SJCRH30 (cell line): ENCODE data around the gene PIK3C3. TPM values are rescaled to one million over a fixed set of nuclear protein-coding genes. Genes with fewer than 3 reads are reported as not detected.

ENCODE experiments used
- DNase-seq, 2 experiments: peaks; one replicate each; pipeline ENCODE4 v3.0.0-alpha.2; 2015 to 2020
- H3K27ac ChIP-seq: fragments of 250-450 bp; sonication (Bioruptor Pico); 2 replicates; pipeline ENCODE4 v1.5.1; 2020; ENCODE audit warnings: mild to moderate bottlenecking, moderate library complexity
- H3K27me3 ChIP-seq: fragments of 250-450 bp; sonication (Bioruptor Pico); 2 replicates; pipeline ENCODE4 v1.5.1; 2020; ENCODE audit warnings: mild to moderate bottlenecking, moderate library complexity
- H3K36me3 ChIP-seq: fragments of 250-450 bp; sonication (Bioruptor Pico); 2 replicates; pipeline ENCODE4 v1.5.1; 2020; ENCODE audit warnings: mild to moderate bottlenecking, moderate library complexity
- H3K4me1 ChIP-seq: fragments of 250-450 bp; sonication (Bioruptor Pico); 2 replicates; pipeline ENCODE4 v1.5.1; 2020; ENCODE audit warnings: mild to moderate bottlenecking, moderate library complexity
- H3K4me3 ChIP-seq: fragments of 250-450 bp; sonication (Bioruptor Pico); 2 replicates; pipeline ENCODE4 v1.5.1; 2020; ENCODE audit warnings: mild to moderate bottlenecking, moderate library complexity
- H3K9me3 ChIP-seq: fragments of 250-450 bp; sonication (Bioruptor Pico); replicated peaks from 2 replicates; pipeline ENCODE4 v1.5.1; 2020; ENCODE audit warnings: mild to moderate bottlenecking, moderate library complexity
- total RNA-seq: library from RNA; depleted of rRNA; stranded (reverse); fragments of >200 nt; shearing (Covaris generic); gene quantifications from 2 replicates; pipeline ENCODE4 v1.2.3, GENCODE V29; 2014

Gene PIK3C3
- total RNA-seq, 1 experiment from 2014 or later: 33.5 TPM

DNA sequence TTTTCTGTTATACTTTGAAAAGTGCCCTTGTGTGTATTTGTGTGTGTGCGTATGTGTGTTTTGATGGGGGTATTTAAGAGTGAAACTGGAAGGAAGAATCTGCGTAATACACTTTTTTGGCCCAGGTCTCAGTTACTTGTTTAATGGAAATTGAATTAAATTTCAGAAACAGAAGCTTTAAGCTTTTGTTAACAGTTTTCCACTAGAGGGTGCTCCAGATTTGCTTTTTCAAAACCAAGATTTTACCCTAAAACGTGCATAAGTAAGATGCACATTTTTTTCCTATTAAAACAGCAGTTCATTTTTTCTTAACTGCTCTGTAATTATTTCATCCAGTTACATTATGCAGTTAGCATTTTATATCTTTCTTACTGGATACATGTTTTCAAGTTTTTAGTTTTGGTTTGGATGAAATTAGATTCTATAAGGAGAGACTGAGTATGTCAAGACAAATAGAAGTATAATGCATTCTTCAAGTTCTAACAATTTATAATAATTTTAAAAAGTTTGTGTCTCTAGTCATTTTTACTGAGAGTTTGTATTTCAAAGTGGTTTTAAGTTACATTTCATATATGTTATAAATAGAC, 97.2 kb downstream of the PIK3C3 start:
- no peak overlapping the region for H3K27ac ChIP-seq
- H3K27me3 ChIP-seq: no peaks in the 10 kb centered on the region
- H3K9me3 ChIP-seq: no peaks in the 10 kb centered on the region
- H3K4me3 ChIP-seq: no peak overlapping the region
- no peaks in the 10 kb centered on the region for H3K4me1 ChIP-seq
- no peaks in the 10 kb centered on the region; the same call in 1 of the 2 replicates for H3K36me3 ChIP-seq
- no peak for DNase-seq

- peak; percentile 21 to 53 for DNase-seq
- H3K4me3 ChIP-seq: no peak overlapping the region
- no peaks in the 10 kb centered on the region for H3K9me3 ChIP-seq
- H3K27me3 ChIP-seq: no peaks in the 10 kb centered on the region
- no peaks in the 10 kb centered on the region for H3K4me1 ChIP-seq
- no peaks in the 10 kb centered on the region; the same call in 1 of the 2 replicates for H3K36me3 ChIP-seq
- H3K27ac ChIP-seq: no peak overlapping the region
Observed at GRCh38 chr18:42053188-42053781, 98.3 kb downstream of the PIK3C3 start.

DNA sequence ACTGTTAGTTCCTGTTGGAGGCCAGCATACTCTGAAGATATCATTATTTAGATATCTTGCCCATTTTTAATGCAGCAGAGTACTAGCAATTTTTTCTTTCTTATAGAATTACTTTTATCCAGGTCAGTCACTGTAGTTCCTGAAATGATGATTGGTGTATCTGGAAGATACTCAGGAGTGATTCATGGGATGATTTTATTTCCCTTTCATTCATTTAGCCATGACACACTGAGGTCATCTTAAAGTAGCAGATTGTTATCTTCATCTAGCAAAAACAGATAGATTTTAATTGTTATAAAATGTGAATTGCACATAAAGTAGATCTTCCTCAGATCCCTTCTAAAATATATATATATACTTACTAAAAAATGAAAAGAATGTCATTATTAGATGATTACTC, 109.1 kb downstream of the PIK3C3 start:
- H3K4me1 ChIP-seq: no peaks in the 10 kb centered on the region
- H3K27me3 ChIP-seq: no peaks in the 10 kb centered on the region
- no peak for DNase-seq
- no peak overlapping the region for H3K27ac ChIP-seq
- no peaks in the 10 kb centered on the region for H3K9me3 ChIP-seq
- H3K4me3 ChIP-seq: no peak overlapping the region
- no peaks in the 10 kb centered on the region for H3K36me3 ChIP-seq

DNA sequence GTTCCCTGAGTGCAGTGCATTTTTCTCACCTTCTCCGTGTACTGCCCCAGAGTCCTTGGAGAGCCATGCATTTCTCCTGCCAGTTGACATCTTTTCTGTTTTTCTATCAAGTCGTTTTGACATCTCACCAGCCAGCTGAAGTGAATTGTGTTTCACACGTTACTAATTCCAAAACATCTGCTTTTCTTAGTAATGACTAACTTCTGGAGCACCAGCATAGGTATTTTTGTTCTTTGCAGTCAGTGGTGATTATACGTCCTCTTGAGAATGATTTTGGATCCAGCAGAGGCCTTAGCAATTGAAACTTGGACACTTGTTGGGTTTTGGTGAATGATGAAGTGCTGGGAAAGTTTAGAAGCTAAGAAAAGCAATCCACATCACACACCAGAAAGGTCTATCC, 112.5 kb downstream of the PIK3C3 start:
- H3K9me3 ChIP-seq: no peaks in the 10 kb centered on the region
- no peaks in the 10 kb centered on the region for H3K36me3 ChIP-seq
- no peaks in the 10 kb centered on the region for H3K27me3 ChIP-seq
- DNase-seq: no peak
- H3K4me1 ChIP-seq: no peaks in the 10 kb centered on the region
- H3K27ac ChIP-seq: no peak overlapping the region
- H3K4me3 ChIP-seq: no peak overlapping the region

GRCh38 chr18:42068030-42068429, 113.0 kb downstream of the PIK3C3 start:
- Histone ChIP-seq H3K36me3 (no peaks in the 10 kb centered on the region), H3K4me1 (no peaks in the 10 kb centered on the region), H3K27me3 (no peaks in the 10 kb centered on the region), H3K4me3 (no peak overlapping the region), H3K9me3 (no peaks in the 10 kb centered on the region), H3K27ac (no peak overlapping the region)
- DNase-seq: no peak

DNA sequence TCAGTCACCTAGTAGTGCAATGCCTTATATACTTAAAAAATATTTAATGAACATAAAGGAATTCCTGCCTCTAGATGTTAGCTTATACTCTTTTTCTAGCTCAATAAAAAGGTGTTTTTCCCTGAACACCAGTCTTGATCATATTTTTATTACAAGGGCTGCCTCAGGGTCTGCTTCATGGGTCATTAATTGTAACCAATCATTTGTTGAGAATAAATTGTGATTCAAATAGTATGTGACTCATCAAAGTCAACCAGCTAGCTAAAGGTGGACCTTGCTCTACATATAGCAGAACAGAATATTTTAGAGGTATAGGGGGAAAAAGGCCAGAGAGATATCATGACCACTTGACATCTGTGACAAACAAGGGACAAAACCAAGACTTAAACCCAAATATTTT, 114.0 kb downstream of the PIK3C3 start:
- Histone ChIP-seq H3K9me3 (no peaks in the 10 kb centered on the region), H3K4me3 (no peak overlapping the region), H3K36me3 (no peaks in the 10 kb centered on the region), H3K27me3 (no peaks in the 10 kb centered on the region), H3K4me1 (no peaks in the 10 kb centered on the region), H3K27ac (no peak overlapping the region)
- DNase-seq: no peak

DNA sequence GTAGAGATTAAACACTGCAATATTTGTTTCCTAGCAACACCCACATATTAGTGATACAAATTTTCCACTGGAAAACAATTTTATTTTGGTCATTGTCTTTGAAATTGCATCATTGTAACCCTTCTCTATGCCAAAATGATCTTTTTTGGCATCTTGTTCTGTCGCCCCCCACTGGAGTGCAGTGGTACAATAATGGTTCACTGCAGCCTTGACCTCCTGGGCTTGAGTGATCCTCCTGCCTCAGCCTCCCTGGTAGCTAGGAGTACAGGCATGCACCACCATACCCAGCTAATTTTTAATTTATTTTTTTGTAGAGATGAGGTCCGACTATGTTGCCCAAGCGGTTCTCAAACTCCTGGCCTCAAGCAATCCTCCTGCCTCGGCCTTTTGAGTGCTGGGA, 117.4 kb downstream of the PIK3C3 start:
- Histone ChIP-seq H3K27ac (no peak overlapping the region), H3K4me3 (no peak overlapping the region), H3K27me3 (no peaks in the 10 kb centered on the region), H3K36me3 (no peaks in the 10 kb centered on the region), H3K9me3 (no peaks in the 10 kb centered on the region), H3K4me1 (no peaks in the 10 kb centered on the region)
- no peak for DNase-seq

- H3K27me3 ChIP-seq: no peaks in the 10 kb centered on the region
- no peaks in the 10 kb centered on the region for H3K36me3 ChIP-seq
- no peak for DNase-seq
- no peaks in the 10 kb centered on the region for H3K9me3 ChIP-seq
- H3K4me3 ChIP-seq: no peak overlapping the region
- no peaks in the 10 kb centered on the region for H3K4me1 ChIP-seq
- no peak overlapping the region for H3K27ac ChIP-seq
Observed at GRCh38 chr18:42074704-42075103, 119.7 kb downstream of the PIK3C3 start.

DNA sequence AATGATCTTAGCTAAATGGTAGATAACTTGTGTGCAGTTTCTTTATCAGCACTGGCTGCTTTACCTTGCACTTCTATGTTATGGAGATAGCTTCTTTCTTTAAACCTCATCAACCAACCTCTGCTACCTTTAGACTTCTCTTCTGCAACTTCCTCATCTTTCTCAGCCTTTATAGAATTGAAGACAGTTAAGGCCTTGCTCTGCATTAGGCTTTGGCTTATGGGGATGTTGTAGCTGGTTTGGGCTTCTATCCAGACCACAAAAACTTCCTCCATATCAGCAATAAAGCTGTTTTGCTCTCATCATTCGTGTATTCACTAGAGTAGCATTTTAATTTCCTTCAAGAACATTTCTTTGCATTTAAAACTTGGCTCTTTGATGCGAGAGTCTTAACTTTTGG, 123.7 kb downstream of the PIK3C3 start:
- H3K27ac ChIP-seq: no peak overlapping the region
- no peaks in the 10 kb centered on the region for H3K4me1 ChIP-seq
- 0 out of 2 replicates have a peak, but pooled peaks cover 2% of the 10 kb centered on the region for H3K36me3 ChIP-seq
- H3K4me3 ChIP-seq: no peak overlapping the region
- H3K9me3 ChIP-seq: no peaks in the 10 kb centered on the region
- no peaks in the 10 kb centered on the region for H3K27me3 ChIP-seq
- no peak for DNase-seq

DNA sequence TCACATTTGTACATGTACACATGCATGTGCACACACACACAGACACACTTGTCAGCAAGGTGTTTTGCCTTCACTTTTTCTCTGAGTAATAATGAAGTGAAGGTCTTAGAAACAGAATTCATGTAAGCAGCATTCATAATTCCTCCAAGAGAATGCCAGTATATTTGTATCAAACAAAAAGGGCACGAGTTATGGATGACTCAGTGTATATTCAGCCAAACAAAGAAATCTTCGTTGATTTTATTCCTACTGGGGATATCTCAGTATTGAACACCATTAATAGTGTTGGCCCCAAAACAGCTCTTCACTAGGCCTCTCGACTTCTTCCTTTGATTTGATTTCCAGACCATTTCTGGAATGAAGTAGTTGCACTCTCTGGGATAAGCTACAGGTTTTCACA, 125.3 kb downstream of the PIK3C3 start:
- Histone ChIP-seq H3K36me3 (0 out of 2 replicates have a peak, but pooled peaks cover 2% of the 10 kb centered on the region), H3K4me3 (no peak overlapping the region), H3K4me1 (no peaks in the 10 kb centered on the region), H3K27me3 (no peaks in the 10 kb centered on the region), H3K27ac (no peak overlapping the region), H3K9me3 (no peaks in the 10 kb centered on the region)
- no peak for DNase-seq

- Histone ChIP-seq H3K9me3 (no peaks in the 10 kb centered on the region), H3K27ac (no peak overlapping the region), H3K36me3 (0 out of 2 replicates have a peak, but pooled peaks cover 2% of the 10 kb centered on the region), H3K4me3 (no peak overlapping the region), H3K4me1 (no peaks in the 10 kb centered on the region), H3K27me3 (no peaks in the 10 kb centered on the region)
- DNase-seq: no peak
Observed at GRCh38 chr18:42082415-42083234, 127.6 kb downstream of the PIK3C3 start.

GRCh38 chr18:42086288-42086687, 131.3 kb downstream of the PIK3C3 start:
- Histone ChIP-seq H3K9me3 (no peaks in the 10 kb centered on the region), H3K4me3 (no peak overlapping the region), H3K27ac (no peak overlapping the region), H3K4me1 (no peaks in the 10 kb centered on the region), H3K27me3 (no peaks in the 10 kb centered on the region), H3K36me3 (0 out of 2 replicates have a peak, but pooled peaks cover 2% of the 10 kb centered on the region)
- DNase-seq: no peak

GRCh38 chr18:42087235-42087634, 132.2 kb downstream of the PIK3C3 start:
- Histone ChIP-seq H3K27ac (no peak overlapping the region), H3K4me1 (no peaks in the 10 kb centered on the region), H3K27me3 (no peaks in the 10 kb centered on the region), H3K36me3 (no peaks in the 10 kb centered on the region), H3K4me3 (no peak overlapping the region), H3K9me3 (no peaks in the 10 kb centered on the region)
- no peak for DNase-seq

DNA sequence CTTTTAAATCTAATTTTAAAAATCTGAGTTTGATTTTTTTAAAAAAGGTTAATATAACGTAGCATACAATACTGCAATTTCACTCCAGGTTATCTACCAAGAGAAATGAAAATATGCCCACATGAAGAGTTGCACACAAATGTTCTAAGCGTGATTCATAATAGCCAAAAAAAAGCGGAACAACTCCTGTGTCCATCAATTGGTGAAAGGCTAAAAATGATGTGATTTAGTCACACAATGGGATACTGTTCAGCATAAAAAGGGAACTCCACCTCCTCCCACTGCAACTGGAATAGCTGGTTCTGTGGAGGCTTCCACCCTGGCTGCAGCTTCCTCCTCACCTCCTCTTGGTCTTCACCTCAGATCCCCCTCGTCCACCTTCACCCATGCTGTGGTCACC, 132.8 kb downstream of the PIK3C3 start:
- H3K27me3 ChIP-seq: no peaks in the 10 kb centered on the region
- H3K27ac ChIP-seq: no peak overlapping the region
- no peak for DNase-seq
- H3K9me3 ChIP-seq: no peaks in the 10 kb centered on the region
- no peaks in the 10 kb centered on the region for H3K36me3 ChIP-seq
- H3K4me1 ChIP-seq: no peaks in the 10 kb centered on the region
- H3K4me3 ChIP-seq: no peak overlapping the region

DNA sequence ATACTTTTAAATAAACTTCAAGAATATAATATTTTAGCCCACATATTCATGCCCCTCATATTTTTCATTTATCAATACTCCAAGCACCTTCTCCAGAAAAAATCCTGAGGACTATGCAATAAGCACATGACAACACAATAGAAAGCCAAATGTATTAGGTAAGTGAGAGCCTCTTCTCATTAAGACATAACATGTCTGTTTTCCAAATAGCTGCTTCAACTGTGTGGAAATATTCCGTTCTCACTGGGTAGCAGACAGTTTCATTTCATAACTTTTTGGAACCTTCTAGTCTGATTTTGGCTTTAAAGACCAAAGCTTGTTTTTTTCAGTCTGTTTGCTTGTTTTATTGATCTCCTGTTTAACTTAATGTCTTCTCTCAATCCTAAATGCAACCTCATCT, 137.8 kb downstream of the PIK3C3 start:
- H3K36me3 ChIP-seq: no peaks in the 10 kb centered on the region
- no peaks in the 10 kb centered on the region for H3K9me3 ChIP-seq
- no peak overlapping the region for H3K4me3 ChIP-seq
- no peak for DNase-seq
- no peaks in the 10 kb centered on the region for H3K27me3 ChIP-seq
- H3K4me1 ChIP-seq: no peaks in the 10 kb centered on the region
- no peak overlapping the region for H3K27ac ChIP-seq
